GM23338 (cell line): ENCODE measurements around the gene RUSF1. TPM values are rescaled to one million over a fixed set of nuclear protein-coding genes. Genes with fewer than 3 reads are reported as not detected.

Source experiments
- ATAC-seq: fragments of 200-7000 bp; cut with Tn5 transposase; 3 replicates; pipeline ENCODE4 v1.9.1; 2020
- DNase-seq: peaks from one replicate; pipeline ENCODE4 v3.0.0-alpha.2; 2015; ENCODE audit warnings: low spot score
- H2AFZ ChIP-seq: fragments of 200-600 bp; sonication (generic); 2 replicates; pipeline ENCODE4 v1.8.0; 2016; ENCODE audit warnings: antibody characterized with exemption, mild to moderate bottlenecking, moderate library complexity
- H3F3A ChIP-seq: fragments of 200-600 bp; sonication (generic); replicated peaks from 2 replicates; pipeline ENCODE4 v1.8.0; 2017; ENCODE audit warnings: antibody characterized with exemption, mixed run types, low read depth
- H3K27ac ChIP-seq: fragments of 200-600 bp; sonication (generic); 2 replicates; pipeline ENCODE4 v1.6.1; 2016; ENCODE audit warnings: low read depth
- H3K27me3 ChIP-seq: fragments of 200-600 bp; sonication (generic); 2 replicates; pipeline ENCODE4 v1.8.0; 2016; ENCODE audit warnings: mild to moderate bottlenecking, mixed run types, moderate library complexity; ENCODE audit not compliant: insufficient read depth
- H3K36me3 ChIP-seq: fragments of 200-600 bp; sonication (generic); 2 replicates; pipeline ENCODE4 v1.8.0; 2016; ENCODE audit warnings: mild to moderate bottlenecking; ENCODE audit not compliant: insufficient read depth
- H3K4me1 ChIP-seq: fragments of 200-600 bp; sonication (generic); 2 replicates; pipeline ENCODE4 v1.8.0; 2016; ENCODE audit warnings: mild to moderate bottlenecking, moderate library complexity; ENCODE audit not compliant: insufficient read depth
- H3K4me2 ChIP-seq: fragments of 200-600 bp; sonication (generic); 2 replicates; pipeline ENCODE4 v1.7.1; 2017; ENCODE audit warnings: mixed run types
- H3K4me3 ChIP-seq: fragments of 200-600 bp; sonication (generic); 2 replicates; pipeline ENCODE4 v1.6.1; 2016; ENCODE audit warnings: mixed run types
- H3K79me2 ChIP-seq: fragments of 200-600 bp; sonication (generic); replicated peaks from 2 replicates; pipeline ENCODE4 v1.8.0; 2017; ENCODE audit warnings: mild to moderate bottlenecking; ENCODE audit not compliant: insufficient read depth
- H3K9me2 ChIP-seq: fragments of 200-600 bp; sonication (generic); 2 replicates; pipeline ENCODE4 v1.8.0; 2017; ENCODE audit not compliant: insufficient read depth
- H4K20me1 ChIP-seq: fragments of 200-600 bp; sonication (generic); replicated peaks from 2 replicates; pipeline ENCODE4 v1.8.0; 2017; ENCODE audit warnings: mild to moderate bottlenecking; ENCODE audit not compliant: insufficient read depth
- H3K27ac Mint-ChIP-seq: 2 replicates; pipeline ENCODE4 v1.8.0; 2020; ENCODE audit warnings: inconsistent platforms, mild to moderate bottlenecking, moderate library complexity, mixed read lengths
- H3K27me3 Mint-ChIP-seq: 3 replicates; pipeline ENCODE4 v1.8.0; 2022; ENCODE audit warnings: low read depth, mild to moderate bottlenecking, moderate library complexity, mixed read lengths, inconsistent platforms; ENCODE audit not compliant: insufficient read depth, poor library complexity
- H3K36me3 Mint-ChIP-seq: 3 replicates; pipeline ENCODE4 v1.8.0; 2021; ENCODE audit warnings: low read depth, mild to moderate bottlenecking, inconsistent platforms, moderate library complexity, mixed read lengths
- H3K4me1 Mint-ChIP-seq: 3 replicates; pipeline ENCODE4 v1.8.0; 2020; ENCODE audit warnings: mild to moderate bottlenecking, inconsistent platforms, mixed read lengths
- H3K4me3 Mint-ChIP-seq: 3 replicates; pipeline ENCODE4 v1.8.0; 2021; ENCODE audit warnings: moderate library complexity, mild to moderate bottlenecking, inconsistent platforms, mixed read lengths
- H3K9me3 Mint-ChIP-seq: 3 replicates; pipeline ENCODE4 v1.8.0; 2020; ENCODE audit warnings: moderate library complexity, mild to moderate bottlenecking, inconsistent platforms, mixed read lengths
- CREB1 ChIP-seq: fragments of 250-450 bp; sonication (Bioruptor Pico); IDR thresholded peaks from 2 replicates; pipeline ENCODE4 v1.5.0; 2020; ENCODE audit warnings: low read depth, mild to moderate bottlenecking, moderate library complexity
- POLR2AphosphoS5 ChIP-seq: IDR thresholded peaks from 2 replicates; pipeline ENCODE4 v1.6.1; 2016; ENCODE audit warnings: antibody characterized with exemption, low read depth
- STAT1 ChIP-seq: IDR thresholded peaks from one replicate; pipeline ENCODE4 v1.6.1; 2016; ENCODE audit warnings: antibody characterized with exemption; ENCODE audit not compliant: unreplicated experiment
- ZNF114 ChIP-seq: fragments of 250-450 bp; sonication (Bioruptor Pico); IDR thresholded peaks from 2 replicates; pipeline ENCODE4 v1.5.0; 2020; ENCODE audit warnings: mild to moderate bottlenecking, moderate library complexity
- ZNF462 ChIP-seq: fragments of 250-450 bp; sonication (Bioruptor Pico); IDR thresholded peaks from 2 replicates; pipeline ENCODE4 v1.5.0; 2020; ENCODE audit warnings: mild to moderate bottlenecking, moderate library complexity
- polyA plus RNA-seq: library from polyadenylated mRNA; unstranded; fragments of >200 nt; fragmentation: Nextera tagmentation; extraction: Ambion mirVana; gene quantifications from 2 replicates; pipeline ENCODE4 v1.2.1, GENCODE V29; 2016
- total RNA-seq: library from RNA; depleted of rRNA; stranded (reverse); fragments of >200 nt; shearing (Covaris generic); gene quantifications from 2 replicates; pipeline ENCODE4 v1.2.3, GENCODE V29; 2014

The RUSF1 gene
- total and polyA plus RNA-seq, 2 experiments from 2014 or later = 8.9 to 36.1 TPM

GRCh38 chr16:31505483-31505882, 2.7 kb downstream of the RUSF1 start:
- Mint-ChIP-seq H3K27me3 (peaks cover 7% of the 10 kb centered on the region), H3K36me3 (peaks cover 4% of the 10 kb centered on the region; the same call in 2 of the 3 replicates), H3K27ac (no peak overlapping the region), H3K4me1 (peaks cover 32% of the 10 kb centered on the region), H3K4me3 (no peak overlapping the region), H3K9me3 (no peaks in the 10 kb centered on the region)
- Histone ChIP-seq H3K27ac (no peak overlapping the region), H3K4me2 (no peak overlapping the region), H3K79me2 (peaks cover 8% of the 10 kb centered on the region), H3K9me2 (no peaks in the 10 kb centered on the region), H2AFZ (no peak overlapping the region), H3K27me3 (no peaks in the 10 kb centered on the region), H3F3A (no peaks in the 10 kb centered on the region), H4K20me1 (peaks cover 4% of the 10 kb centered on the region; the same call in 1 of the 2 replicates), H3K4me3 (no peak overlapping the region), H3K4me1 (peaks cover 27% of the 10 kb centered on the region), H3K36me3 (no peaks in the 10 kb centered on the region)
- DNase-seq (no peak), ATAC-seq (no peak)
- TF ChIP-seq POLR2AphosphoS5 = no peak
- TF ChIP-seq CREB1 (CRISPR knock-in tag) = no peak
- TF ChIP-seq ZNF462 (CRISPR knock-in tag) = no peak
- no peak for TF ChIP-seq ZNF114 (CRISPR knock-in tag)

GRCh38 chr16:31504159-31504558, 4.0 kb downstream of the RUSF1 start:
- Histone ChIP-seq H3K79me2 (peaks cover 8% of the 10 kb centered on the region), H3K27me3 (no peaks in the 10 kb centered on the region), H3K4me3 (no peak overlapping the region), H3K36me3 (no peaks in the 10 kb centered on the region), H3K27ac (no peak overlapping the region), H3K9me2 (no peaks in the 10 kb centered on the region), H3K4me2 (no peak overlapping the region), H3F3A (no peaks in the 10 kb centered on the region), H4K20me1 (peaks cover 4% of the 10 kb centered on the region; the same call in 1 of the 2 replicates), H2AFZ (no peak overlapping the region), H3K4me1 (peaks cover 26% of the 10 kb centered on the region)
- H3K27me3 Mint-ChIP-seq = peaks cover 6% of the 10 kb centered on the region
- H3K9me3 Mint-ChIP-seq = no peaks in the 10 kb centered on the region
- no peak for DNase-seq
- H3K36me3 Mint-ChIP-seq = peaks cover 4% of the 10 kb centered on the region; the same call in 2 of the 3 replicates
- no peak overlapping the region for H3K27ac Mint-ChIP-seq
- H3K4me1 Mint-ChIP-seq = peaks cover 30% of the 10 kb centered on the region
- ATAC-seq = no peak
- no peak overlapping the region for H3K4me3 Mint-ChIP-seq
- TF ChIP-seq ZNF462 (CRISPR knock-in tag) = no peak
- no peak for TF ChIP-seq STAT1
- no peak for TF ChIP-seq POLR2AphosphoS5
